HG03469 (cell line): ENCODE results near the gene PARK7.
A peak's percentile ranks its signal among the peaks of the same experiment; 100 is the strongest.

Experiments
- ATAC-seq: cut with Tn5 transposase; IDR thresholded peaks from one replicate; pipeline ENCODE4 v1.9.1; 2021; ENCODE audit warnings: mild to moderate bottlenecking, moderate library complexity, moderate number of reproducible peaks; ENCODE audit not compliant: unreplicated experiment

Gene PARK7

DNA sequence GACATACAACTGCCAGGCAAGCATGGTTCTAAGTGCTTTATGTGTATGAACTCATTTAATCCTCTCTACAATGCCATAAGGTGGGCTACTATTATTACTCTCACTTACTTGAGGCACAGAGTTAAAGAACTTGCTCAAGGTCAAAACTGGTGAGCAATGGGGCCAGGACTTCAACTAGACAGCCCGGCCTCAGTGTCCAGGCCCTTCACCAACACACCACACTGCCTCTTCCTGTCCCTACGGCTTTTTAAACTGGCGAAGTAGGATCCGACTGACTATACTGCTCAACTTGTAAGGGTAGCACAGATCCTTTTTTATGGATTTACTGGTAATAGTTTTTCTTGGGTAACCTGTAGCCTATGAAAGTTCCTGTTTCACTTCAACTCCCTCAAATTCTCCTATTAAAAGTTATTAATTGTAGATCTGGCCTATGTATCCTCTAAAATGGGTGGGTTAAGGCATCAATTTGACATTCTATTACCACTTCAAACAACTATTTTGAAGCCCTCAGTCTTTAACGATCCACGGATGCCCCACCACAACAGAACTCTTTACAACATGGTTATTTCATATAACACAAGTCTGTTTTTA, 60.3 kb downstream of the PARK7 start:
- no peak for ATAC-seq

DNA sequence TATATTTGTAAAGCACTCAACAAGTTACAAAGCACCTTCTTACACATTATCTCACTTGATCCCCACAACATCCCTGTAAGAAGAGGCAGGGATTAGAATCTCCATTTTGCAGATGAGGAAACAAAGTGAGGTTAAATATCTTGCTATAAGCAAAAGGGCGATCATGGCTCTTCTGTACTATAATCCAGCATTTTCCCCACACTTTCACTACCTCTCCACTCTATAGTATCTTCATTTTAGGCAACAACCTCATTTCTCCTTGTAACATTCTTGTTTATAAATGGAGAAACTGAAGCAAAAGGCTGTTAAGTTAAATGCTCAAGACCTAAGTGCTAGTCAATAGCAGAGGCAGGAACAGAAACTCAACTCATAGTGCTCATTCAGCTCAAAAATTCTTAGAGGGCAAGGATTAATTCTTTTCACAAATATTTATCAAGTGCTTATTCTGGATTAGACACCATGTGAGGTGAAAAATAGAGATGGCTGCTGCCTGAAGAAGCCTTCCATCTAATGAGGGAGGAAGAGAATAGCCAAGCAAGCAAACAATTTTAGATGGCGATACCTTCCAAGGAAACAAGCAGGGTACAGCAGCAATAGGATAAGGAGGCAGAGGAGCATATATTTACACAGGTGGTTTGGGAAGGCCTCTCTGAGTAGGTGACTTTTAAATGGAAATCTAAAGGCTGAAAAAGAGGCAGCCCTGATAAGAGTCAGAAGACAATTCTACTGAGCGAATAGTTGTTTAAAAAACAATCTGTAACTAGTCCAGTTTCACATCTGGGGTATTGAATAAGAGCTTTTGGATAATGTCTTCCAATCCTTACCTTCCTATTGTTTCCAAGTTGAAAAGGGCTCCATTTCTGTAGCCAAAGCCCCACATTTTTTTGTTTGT, 61.1 kb downstream of the PARK7 start:
- no peak for ATAC-seq

DNA sequence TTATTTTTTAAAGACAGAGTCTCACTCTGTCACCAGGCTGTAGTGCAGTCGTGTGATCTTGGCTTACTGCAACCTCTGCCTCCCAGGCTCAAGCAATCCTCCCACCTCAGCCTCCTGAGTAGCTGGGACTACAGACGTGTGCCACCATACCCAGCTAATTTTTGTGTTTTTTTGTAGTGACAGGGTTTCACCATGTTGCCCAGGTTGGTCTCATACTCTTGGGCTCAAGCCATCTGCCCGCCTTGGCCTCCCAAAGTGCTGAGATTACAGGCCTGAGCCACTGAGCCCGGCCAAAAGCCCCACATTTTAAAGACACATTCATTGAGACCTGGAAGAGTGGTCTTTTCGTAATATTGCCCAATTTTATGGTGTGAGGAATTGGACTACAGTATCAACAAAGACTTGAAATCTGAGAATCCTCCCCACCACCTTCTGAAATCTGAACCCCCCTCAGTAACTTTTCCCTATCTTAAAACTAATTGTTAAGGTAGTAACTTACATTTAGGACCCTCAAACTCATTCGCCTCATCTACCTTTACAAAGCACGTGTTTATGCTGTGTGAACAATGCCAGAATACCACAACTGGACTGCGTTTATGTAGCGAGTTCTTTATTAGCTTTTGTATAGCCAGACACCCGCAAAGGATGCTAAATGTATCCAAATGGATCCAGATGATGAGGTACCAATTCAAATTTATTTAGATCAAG, 61.9 kb downstream of the PARK7 start:
- ATAC-seq: no peak

DNA sequence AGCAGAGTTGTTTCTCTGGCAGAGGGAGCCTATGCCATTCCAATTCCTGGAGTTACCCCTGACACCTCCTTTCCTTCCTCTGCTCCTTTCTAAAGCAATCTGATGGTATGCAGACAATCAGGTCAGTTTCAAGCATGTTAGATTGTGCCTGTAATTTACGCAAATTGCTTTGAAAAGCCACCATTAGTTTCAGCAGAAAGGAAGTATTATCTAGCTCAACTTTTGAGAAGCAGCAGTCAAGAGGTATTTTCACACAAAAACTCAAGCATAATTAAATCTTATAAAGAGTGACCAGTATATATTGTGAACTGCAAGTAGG, 62.4 kb downstream of the PARK7 start:
- no peak for ATAC-seq

DNA sequence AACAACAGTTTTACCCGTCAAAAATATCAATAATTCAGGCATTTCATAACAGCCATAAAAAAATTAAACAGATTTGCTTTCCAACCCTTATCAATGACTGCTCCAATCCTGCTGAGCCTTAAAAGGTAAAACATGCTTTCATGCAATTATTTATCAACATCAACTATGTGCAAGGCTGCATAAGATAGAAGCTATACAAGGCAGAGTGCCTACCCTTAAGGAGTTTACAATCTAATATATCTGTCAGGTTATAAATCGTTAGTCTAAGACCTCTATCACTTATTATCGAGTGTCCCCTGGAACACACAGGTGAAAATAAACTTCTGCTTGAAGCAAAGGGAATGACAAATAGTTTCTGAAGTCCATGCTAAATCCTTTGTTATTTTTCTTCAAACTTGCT, 62.8 kb downstream of the PARK7 start:
- ATAC-seq: no peak

DNA sequence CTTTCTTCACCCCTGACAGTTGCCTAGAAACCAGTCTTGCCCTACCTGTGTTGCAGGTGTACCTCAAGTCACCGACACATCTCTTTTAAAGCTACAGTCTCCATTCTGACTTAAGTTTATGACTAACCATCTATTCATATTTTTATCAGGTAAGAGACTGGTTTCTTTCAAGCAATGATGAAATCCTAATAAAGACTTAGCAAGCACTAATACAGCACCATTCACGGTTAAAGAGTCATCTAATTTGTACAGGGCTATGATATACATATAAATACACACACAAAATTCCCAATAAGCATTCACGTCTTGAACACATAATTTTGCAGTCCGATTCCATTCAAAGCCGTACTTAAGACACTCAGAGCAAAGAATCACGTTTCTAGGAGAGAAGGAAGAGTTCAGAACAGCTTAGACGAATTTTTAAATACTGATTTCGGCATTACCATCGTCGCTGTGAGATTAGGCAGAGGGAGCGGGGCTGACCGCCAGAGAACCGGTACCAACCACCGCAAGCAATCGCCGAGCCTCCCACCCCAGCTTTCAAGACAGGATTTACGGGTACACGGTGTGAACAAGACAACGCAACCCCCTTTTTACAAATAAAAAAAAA, 63.7 kb downstream of the PARK7 start:
- no peak for ATAC-seq

DNA sequence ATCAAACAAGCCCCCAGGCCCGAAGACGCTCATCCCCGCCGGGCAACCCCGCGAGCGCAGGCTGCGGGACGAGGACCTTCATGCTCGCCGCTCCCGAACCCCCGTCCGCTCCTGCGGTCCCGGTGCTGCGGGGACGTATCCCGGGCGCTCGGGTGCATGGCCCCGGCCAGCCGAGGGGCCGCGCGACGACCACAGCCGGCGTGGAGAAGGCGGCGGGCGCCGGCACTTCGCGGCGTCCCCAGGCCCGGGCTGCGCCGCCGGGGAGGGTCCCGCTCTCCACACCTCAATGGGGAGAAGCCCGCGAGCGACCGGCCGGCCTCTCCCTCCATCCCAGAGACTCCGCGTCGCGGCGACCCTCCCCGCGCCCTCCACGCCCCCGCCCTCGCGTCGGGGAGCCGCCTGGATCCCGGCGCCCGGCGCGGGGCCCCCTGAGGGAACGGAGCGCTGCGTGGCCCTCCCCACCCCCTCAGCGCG, 64.2 kb downstream of the PARK7 start:
- no peak for ATAC-seq

DNA sequence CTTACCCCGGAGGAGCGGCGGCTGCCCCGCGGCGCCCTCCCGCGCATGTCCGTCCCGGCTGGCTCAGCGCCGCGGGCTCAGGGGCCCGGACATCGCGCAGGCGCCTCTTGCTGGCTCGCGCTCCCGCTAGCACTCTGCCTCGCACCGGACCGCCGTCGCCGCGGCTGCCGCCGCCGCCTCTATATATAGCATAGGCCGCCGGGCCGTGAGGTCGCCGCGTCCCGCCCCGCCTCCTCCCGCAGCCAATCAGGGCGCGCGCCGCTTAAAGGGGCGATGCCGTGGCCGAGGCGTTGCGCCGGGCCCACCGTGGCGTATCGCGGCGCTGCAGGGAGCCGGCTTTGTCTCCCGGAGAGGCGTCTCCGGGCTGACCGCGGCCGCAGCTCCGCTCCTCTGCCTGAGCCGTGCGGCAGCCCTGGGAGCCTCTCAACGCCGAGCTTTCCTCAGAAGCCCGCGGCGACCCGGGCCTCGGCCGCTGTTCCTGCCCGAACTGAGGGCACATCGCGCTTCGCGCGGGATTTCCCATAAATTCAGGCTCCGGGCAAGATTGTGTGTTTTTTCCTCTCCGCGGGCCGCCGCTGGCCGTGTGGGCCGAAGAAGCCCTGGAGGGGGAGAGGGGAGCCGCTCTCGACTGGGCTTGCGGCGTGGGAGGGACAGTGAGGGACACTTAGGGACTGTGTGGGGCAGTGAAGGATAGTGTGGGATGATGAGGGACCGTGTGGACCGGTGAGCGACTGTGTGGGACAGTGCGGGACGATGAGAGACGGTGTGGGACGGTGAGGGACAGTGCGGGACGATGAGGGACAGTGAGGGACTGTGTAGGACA, 64.9 kb downstream of the PARK7 start, which contains the start of gene ERRFI1:
ERRFI1 (minus strand) TSS at position 157 of the 823 bp plus-strand sequence. CDS start 10,690 bp downstream, outside the sequence.
- peak; percentile 67 for ATAC-seq

DNA sequence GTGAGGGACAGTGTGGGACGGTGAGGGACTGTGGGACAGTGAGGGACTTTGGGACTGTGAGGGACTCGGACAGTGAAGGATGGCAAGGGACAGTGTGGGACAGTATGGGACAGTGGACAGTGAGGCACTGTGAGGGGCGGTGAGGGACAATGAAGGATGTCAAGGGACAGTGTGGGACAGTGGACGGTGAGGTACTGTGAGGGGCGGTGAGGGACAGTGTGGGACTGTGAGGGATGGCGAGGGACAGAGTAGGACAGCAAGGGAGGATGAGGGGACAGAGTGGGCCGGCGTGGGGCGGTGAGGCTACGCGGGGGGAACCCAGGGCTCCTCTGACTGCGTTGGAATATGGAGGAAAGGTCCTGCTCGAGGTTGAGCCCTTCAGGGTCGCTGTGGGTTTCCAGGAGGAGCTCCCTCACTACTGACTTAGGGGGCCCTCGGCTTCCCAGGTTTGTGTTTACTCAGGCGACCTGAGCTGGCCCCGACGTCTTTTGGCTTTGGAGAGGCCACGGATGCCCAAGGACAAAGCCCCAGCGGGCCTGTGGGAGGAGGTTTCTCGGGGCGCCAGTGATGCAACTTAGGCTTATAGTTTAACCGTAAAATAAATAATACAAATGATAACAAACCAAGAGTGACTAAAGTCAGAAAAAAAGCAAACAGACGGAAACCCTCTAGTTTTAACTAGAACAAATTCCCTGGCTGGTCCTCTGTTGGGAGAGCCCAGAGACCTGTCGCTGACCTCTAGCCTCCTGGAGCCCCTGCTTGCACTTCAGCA, 65.7 kb downstream of the PARK7 start:
- no peak for ATAC-seq

DNA sequence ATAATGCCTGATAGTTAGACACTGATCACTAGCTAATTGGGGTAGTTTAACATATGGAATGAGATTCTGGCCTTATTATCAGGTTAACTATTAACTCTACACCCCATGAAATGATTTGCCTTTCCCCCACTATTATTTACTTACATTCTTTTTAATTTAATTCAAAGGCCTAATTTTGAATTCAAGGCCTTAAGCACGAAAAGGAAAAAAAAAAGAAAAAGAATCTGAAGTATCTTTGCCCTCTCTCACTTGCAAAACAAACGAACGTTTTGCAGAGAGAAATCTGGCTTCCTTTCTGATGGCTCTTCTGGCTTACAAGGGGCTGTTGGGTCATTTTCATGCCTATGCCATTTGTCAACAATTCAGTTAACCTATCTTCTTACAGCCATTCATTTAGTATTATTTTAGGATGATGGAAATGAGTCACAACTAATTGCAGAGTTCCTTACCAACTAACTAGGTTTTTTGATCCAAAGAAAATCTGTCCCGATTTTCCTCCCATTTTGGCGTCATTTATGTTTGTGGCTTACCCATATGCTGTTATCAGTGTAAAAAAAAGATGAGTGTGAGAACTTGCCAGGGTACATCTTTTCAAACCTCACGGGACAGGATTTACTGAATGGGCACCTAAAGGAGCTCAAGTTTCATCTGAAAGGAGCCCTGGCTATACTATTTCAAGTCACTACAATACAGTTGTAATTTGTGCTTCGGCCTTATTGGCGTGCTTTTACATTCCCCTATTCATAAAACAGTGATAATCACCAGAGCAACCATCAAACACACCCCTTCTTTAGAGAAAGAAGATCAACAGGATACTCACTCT, 66.4 kb downstream of the PARK7 start:
- ATAC-seq: no peak

DNA sequence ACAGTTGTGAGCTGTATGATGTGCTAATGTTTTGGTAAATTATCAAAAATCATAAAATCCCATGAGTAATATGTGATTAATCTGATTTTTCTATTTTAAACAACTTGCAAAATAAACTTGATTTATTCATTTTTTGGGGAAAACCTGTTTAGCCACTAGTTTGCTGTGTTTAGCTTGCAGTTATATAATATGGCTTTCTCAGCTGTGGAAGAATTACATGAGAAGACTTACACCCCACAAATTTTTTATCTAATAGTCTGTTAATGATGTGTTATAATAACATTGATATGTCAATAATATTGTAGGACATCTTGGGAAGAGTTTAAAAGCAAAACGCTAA, 67.0 kb downstream of the PARK7 start:
- ATAC-seq: no peak

DNA sequence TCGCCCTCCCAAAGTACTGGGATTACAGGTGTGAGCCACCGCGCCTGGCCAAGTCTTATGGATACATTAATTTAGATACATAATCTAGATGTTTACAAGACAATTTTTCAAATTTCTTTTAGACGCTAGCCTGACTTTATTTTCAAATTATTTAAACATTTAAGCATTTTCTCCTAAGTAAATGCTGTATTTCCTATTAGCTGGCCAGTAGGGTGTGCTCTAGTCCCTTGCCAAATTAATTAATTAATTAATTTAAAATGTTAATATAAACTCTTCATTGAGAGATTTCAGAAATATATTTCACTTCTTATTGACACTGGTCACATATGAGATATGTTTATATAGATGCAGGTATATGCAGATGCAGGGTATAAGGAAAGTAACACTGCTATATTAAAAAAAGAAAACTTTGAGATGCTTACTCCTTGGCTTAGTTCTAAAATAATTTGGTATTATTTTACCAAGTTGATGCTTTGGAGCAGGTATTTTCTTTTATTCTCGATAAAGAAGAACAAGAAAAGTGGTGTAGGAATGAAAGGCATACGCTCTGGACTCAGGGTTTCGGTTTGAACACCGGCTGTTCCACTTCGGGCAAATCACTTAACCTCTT, 69.8 kb downstream of the PARK7 start:
- no peak for ATAC-seq

DNA sequence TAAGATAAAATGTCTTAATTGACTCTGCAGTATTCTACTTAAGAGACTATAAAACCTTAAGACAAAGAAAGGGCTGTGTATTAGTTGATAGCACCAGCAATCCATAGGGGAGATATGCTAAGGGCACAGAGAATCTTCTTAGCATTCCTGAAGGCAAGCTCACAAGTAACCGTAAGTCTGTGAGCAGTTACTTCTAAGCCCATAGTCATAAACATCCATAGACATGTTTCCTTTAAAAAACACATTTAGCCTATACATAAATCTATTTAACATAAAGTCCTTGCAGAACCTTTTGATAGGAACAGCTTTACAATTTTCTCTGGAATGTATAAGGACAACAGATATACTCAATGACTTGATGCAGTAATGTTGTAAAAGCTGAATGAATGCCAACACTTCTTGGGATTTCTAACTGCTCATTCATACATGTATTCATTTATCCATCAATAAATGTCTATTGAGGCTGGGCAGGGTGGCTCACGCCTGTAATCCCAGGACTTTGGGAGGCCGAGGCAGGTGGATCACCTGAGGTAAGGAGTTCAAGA, 70.9 kb downstream of the PARK7 start:
- no peak for ATAC-seq

DNA sequence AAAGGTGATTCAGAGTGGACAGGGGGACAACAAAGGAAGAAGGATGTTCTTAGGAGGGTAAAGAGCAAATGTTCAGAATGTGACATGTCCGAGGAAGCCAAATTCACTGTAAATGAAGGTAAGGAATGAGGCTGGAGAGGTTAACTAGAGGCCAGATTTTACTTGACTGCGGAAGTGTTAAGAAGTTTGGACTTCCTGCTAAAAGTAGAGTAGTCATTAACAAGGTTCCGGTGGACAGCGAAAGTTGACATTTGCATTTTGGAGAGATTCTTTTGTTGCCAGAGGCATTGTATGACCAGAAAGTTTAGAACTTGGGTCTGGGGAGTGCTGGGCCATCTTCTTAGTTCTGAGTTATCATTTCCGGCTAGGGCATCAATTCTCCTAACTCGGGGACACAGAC, 71.8 kb downstream of the PARK7 start:
- no peak for ATAC-seq
